Testis (tissue), 5 donors: ENCODE data around the gene DCST1. TPM values are rescaled to one million over a fixed set of nuclear protein-coding genes. Genes with fewer than 3 reads are reported as not detected.
"Not testable (repeated sequence)": the region's sequence is repeated elsewhere in the genome, so short reads cannot be mapped to it uniquely, and the experiment has no call there.

Experiments used
- DNase-seq: peaks from one replicate; pipeline ENCODE4 v3.0.0-alpha.2; 2019
- H3K27ac ChIP-seq, 2 donors: fragments of 200-600 bp; sonication (generic); one replicate each; pipeline ENCODE4 v1.5.1; 2019
- H3K27me3 ChIP-seq: fragments of 200-600 bp; sonication (generic); one replicate; pipeline ENCODE4 v1.5.1; 2019
- H3K36me3 ChIP-seq: fragments of 200-600 bp; sonication (generic); one replicate; pipeline ENCODE4 v1.5.1; 2017; ENCODE audit warnings: low read depth; ENCODE audit errors: missing control alignments
- H3K4me1 ChIP-seq: fragments of 200-600 bp; sonication (generic); one replicate; pipeline ENCODE4 v1.5.1; 2019
- H3K4me3 ChIP-seq, 2 donors: fragments of 200-600 bp; sonication (generic); one replicate each; pipeline ENCODE4 v1.5.1; 2017 to 2019
- H3K9me3 ChIP-seq: fragments of 200-600 bp; sonication (generic); one replicate; pipeline ENCODE4 v1.5.1; 2017
- CTCF ChIP-seq, 3 experiments: fragments of 450-650 bp in 2 of 3; fragments of 200-600 bp in 1 of 3; sonication (generic) in 1 of 3; IDR thresholded peaks; one replicate each; pipeline ENCODE4 v1.5.1; 2016 to 2019; ENCODE audit warnings: antibody characterized with exemption in 3 of 3, mild to moderate bottlenecking in 2 of 3, moderate library complexity in 1 of 3
- POLR2A ChIP-seq: fragments of 450-650 bp; IDR thresholded peaks from one replicate; pipeline ENCODE4 v1.6.1; 2017; ENCODE audit warnings: antibody characterized with exemption, mild to moderate bottlenecking, moderate library complexity
- WGBS, 2 donors: methylation state at CpG; one replicate each; pipeline ENCODE4 v1.1.5; 2018; 5-methylcytosine and 5-hydroxymethylcytosine counted together
- intact Hi-C: fragments of 100-400 bp; cut with DNase I; formaldehyde crosslinking; loops from one replicate; pipeline ENCODE4 v1.15.1; 2023; ENCODE audit warnings: low total_unique reads
- long read RNA-seq, 2 donors: transcript quantifications; one replicate each; lab custom pipeline, GENCODE V29; 2026
- polyA plus RNA-seq: library from polyadenylated mRNA; stranded (reverse); fragments of 350-450 nt; fragmentation: Illumina TruSeq; extraction: RNeasy Lipid Tissue Mini Kit (QIAGEN cat#74804); gene quantifications from one replicate; pipeline ENCODE4 v1.2.3, GENCODE V29; 2014; ENCODE audit warnings: low read depth, low replicate concordance; ENCODE audit not compliant: insufficient read depth
- total RNA-seq, 2 donors: library from RNA; depleted of rRNA; stranded (reverse); fragments of >200 nt; gene quantifications; one replicate each; pipeline ENCODE4 v1.2.3, GENCODE V29; 2016

Gene DCST1
- total RNA-seq (1 to 10 TPM; 4.5 to 9.4 TPM), polyA plus RNA-seq (15.2 TPM)
- long read RNA-seq, donor 1, result 0 reads
- long read RNA-seq, donor 2, result 0 reads

- no peaks in the 10 kb centered on the region for H3K27me3 ChIP-seq
- no peaks in the 10 kb centered on the region for H3K4me1 ChIP-seq
- no peaks in the 10 kb centered on the region for H3K36me3 ChIP-seq
- intact Hi-C loops, result no loop called here
- H3K9me3 ChIP-seq, result no peaks in the 10 kb centered on the region
- no peak within 1 kb of the TSS for H3K4me3 ChIP-seq
- no peak for DNase-seq
- TF ChIP-seq POLR2A (no peak), CTCF (IDR thresholded peaks at IDR 0.05) (no peak)
- no peak within 1 kb of the TSS for H3K27ac ChIP-seq
- 94 to 99% methylated on average over 8 to 9 of the region's 9 CpGs for WGBS, 2 donors
These were observed at the start of gene DCST1, which contains the start of gene DCST2 for GRCh38 chr1:155033524-155033923. DCST1 (plus strand) TSS chr1:155033824; CDS start chr1:155034037, 213 bp downstream. DCST2 (minus strand) TSS chr1:155033781; CDS start chr1:155033701, 80 bp downstream.

GRCh38 chr1:154986736-154987135, 46.9 kb upstream of the DCST1 start:
- intact Hi-C loops, H3K27ac ChIP-seq, H3K9me3 ChIP-seq, H3K4me1 ChIP-seq, DNase-seq, H3K27me3 ChIP-seq, H3K4me3 ChIP-seq, H3K36me3 ChIP-seq: not testable (repeated sequence)
- WGBS, 2 donors, result 82 to 84% methylated on average over 4 of the region's 4 CpGs

- H3K4me3 ChIP-seq, result no peak overlapping the region
- H3K27me3 ChIP-seq, result no peaks in the 10 kb centered on the region
- no peaks in the 10 kb centered on the region for H3K9me3 ChIP-seq
- DNase-seq, result no peak
- WGBS, 2 donors, result 89 to 92% methylated on average over 6 of the region's 6 CpGs
- no peak for TF ChIP-seq POLR2A
- no peak for TF ChIP-seq CTCF (IDR thresholded peaks at IDR 0.05)
- no peaks in the 10 kb centered on the region for H3K36me3 ChIP-seq
- no peak overlapping the region for H3K27ac ChIP-seq
- peaks cover 9% of the 10 kb centered on the region for H3K4me1 ChIP-seq
- intact Hi-C loops, result no loop called here
These were observed 46.3 kb upstream of the DCST1 start for GRCh38 chr1:154987326-154987725.

GRCh38 chr1:154988058-154988954, 45.3 kb upstream of the DCST1 start:
- H3K9me3 ChIP-seq, result no peaks in the 10 kb centered on the region
- peaks cover 5% of the 10 kb centered on the region for H3K4me1 ChIP-seq
- H3K27ac ChIP-seq, result no peak overlapping the region
- 85 to 93% methylated on average over 17 of the region's 17 CpGs for WGBS, 2 donors
- intact Hi-C loops, result no loop called here
- no peak for DNase-seq
- H3K27me3 ChIP-seq, result no peaks in the 10 kb centered on the region
- TF ChIP-seq POLR2A (no peak), CTCF (IDR thresholded peaks at IDR 0.05) (no peak)
- no peaks in the 10 kb centered on the region for H3K36me3 ChIP-seq
- no peak overlapping the region for H3K4me3 ChIP-seq

- no peak for DNase-seq
- no peak overlapping the region for H3K27ac ChIP-seq
- H3K36me3 ChIP-seq, result no peaks in the 10 kb centered on the region
- no peak for TF ChIP-seq POLR2A
- no peak for TF ChIP-seq CTCF (IDR thresholded peaks at IDR 0.05)
- H3K4me1 ChIP-seq, result no peaks in the 10 kb centered on the region
- no peak overlapping the region for H3K4me3 ChIP-seq
- intact Hi-C loops, result no loop called here
- H3K27me3 ChIP-seq, result no peaks in the 10 kb centered on the region
- 89 to 93% methylated on average over 3 of the region's 3 CpGs for WGBS, 2 donors
- H3K9me3 ChIP-seq, result no peaks in the 10 kb centered on the region
These were observed 44.3 kb upstream of the DCST1 start for GRCh38 chr1:154989195-154989860.
